GM12874 (cell line): ENCODE measurements around the gene NID1.

Experiments used
- CTCF ChIP-seq: IDR thresholded peaks from 2 replicates; pipeline ENCODE4 v1.5.1; 2011; ENCODE audit warnings: low read depth, mild to moderate bottlenecking, control low read depth, low read length, moderate library complexity; ENCODE audit not compliant: insufficient read depth

The NID1 gene

GRCh38 chr1:236066828-236067386, 2.0 kb upstream of the NID1 start:
- no peak for TF ChIP-seq CTCF

- no peak for TF ChIP-seq CTCF
Observed at GRCh38 chr1:236066054-236066453, 1.2 kb upstream of the NID1 start.

GRCh38 chr1:236065509-236066005, 667 bp upstream of the NID1 start:
- TF ChIP-seq CTCF: no peak

GRCh38 chr1:236063919-236064673, 794 bp downstream of the NID1 start:
- no peak for TF ChIP-seq CTCF

GRCh38 chr1:236063551-236063918, 1.4 kb downstream of the NID1 start:
- TF ChIP-seq CTCF: no peak

GRCh38 chr1:236060286-236060685, 4.6 kb downstream of the NID1 start:
- TF ChIP-seq CTCF: no peak

- TF ChIP-seq CTCF: no peak
Observed at GRCh38 chr1:236059011-236059410, 5.9 kb downstream of the NID1 start.
